SIG-M5 treated with dmso at 0.1 percent for 504 hours (cell line): ENCODE data around the gene PTPN21.

Source experiments
- DNase-seq: peaks from one replicate; lab custom pipeline; 2025; ENCODE audit not compliant: unreplicated experiment; lab: John Stamatoyannopoulos, UW

PTPN21 gene

DNA sequence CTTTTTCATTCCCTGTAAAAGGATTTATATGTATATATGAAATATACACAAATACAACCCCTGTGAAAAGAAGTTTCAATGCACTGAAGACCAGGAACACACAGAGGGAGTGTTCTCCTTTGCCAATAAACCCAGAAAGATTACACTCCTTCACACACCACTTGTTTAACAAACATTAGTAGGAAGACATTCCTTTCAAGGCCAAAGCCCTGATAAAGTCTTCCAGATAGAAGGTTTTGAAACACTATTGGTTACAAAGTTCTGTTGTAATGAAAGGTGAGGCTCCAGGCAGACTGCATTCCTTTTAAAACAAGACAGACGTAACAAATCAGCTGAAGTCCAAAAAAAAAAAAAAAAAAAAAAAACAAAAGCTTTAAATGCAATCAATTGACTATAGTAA, 81.0 kb downstream of the PTPN21 start:
- peak; percentile 44 for DNase-seq

DNA sequence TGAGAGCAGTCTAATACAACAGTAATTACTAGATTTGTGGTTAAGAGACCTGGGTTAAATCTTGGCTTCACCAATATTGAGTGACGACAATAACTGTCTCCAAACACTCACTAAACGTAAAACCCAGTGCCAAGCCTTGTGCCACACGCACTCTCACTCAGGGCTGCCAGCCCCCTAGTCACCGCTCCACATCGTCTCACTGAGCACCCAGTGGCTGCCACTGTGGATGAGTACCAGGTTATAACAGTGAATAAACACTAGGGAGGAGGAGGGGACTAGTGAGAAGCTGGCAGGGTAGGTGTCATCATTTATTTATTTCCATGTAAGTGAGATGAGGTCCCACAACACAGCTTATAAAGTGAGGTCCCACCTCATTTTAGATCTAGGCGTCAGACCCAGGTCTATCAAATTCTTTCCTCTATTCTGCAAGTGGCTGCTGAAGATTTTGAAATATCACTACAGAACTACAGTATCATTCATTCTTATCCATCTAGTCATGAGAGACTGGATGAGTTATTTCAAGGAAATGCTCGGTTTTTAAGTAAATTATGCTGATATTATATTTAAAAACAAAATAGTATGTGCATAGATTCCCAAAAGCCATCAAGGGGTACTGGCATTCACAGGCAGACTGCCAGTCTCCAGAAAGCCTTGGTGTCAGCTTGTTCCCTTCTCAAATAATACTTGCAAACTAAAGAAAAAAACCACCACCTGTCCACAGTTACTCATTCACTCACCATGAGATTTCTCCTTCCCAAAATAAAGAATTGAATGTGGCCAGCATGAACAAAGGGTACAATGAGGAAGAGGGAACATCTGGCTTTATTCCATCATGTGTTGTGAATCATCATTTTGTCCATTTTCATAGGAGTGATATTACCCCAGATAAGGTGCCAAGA, 84.0 kb downstream of the PTPN21 start:
- DNase-seq, result no peak

DNA sequence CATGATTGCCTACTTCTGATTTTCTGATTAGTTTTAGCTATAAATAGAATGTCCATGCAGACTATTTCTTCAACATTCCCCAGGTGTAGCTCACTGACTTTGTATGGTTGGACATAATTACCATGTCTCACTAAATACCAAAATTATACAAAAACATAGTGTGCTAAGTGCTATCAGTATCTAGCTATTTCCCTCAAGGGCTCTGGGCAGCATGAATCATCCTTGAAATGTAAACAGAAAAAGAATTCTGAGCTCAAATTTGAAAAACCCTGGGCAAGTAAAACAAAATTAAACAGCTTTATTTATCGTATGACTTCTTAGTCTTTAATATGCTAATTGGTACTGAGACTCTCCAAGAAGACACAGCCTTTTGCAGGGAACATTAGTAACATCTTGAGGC, 86.4 kb downstream of the PTPN21 start:
- DNase-seq, result no peak

DNA sequence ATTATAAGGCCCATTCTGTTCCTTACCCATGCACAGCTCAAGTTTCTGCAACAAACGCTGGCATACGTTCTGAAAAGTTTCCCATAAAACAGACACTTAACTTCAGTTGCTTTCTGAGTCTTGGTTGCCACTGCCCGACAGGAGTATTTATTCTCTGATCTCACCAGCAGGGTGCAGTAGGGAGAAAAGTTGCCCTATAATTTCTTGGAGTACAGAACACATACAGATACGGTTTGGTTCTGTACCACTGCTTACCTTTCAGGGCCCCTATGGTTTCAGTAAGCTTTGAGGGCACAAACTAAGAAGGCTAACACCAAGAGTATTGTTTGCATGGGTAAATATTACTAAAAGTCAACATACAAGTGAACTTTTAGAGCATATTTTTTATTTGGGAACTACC, 91.5 kb downstream of the PTPN21 start:
- peak; percentile 36 for DNase-seq

DNA sequence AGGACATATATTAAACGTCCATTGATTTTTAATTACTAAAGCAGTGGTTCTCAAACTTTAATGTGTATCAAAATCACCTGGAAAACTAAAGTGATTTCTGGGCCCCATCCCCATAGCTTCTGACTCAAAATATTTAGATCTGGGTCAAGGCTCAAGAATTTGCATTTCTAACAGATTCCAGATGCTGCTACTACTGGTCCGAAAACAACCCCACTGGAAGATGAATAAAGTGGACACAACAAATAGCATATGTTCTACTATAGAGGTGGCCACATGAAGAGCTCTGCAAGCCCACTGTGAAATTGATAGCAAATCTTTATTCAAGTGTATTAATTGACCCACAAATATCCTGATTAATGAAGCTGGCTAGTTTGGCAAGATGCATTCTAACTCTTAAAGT, 99.9 kb downstream of the PTPN21 start:
- DNase-seq, result no peak

DNA sequence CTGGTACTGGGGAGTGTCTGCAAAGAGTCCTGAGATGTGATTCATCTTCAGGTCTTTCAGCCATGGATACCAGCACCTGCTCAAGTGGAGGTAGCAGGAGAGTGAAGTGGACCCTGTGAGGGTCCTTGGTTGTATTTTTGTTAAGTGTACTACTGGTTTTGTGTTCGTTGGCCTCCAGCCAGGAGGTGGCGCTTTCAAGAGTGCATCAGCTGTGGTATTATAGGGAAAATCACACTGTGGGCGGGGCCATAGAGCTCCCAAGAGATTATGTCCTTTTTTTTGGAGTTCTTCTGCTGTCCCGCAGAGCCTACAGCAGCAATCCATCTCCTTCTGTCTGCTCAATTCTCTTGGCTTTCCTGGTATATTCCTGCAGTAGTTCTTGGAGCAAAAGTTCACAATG, 102.6 kb downstream of the PTPN21 start:
- no peak for DNase-seq

DNA sequence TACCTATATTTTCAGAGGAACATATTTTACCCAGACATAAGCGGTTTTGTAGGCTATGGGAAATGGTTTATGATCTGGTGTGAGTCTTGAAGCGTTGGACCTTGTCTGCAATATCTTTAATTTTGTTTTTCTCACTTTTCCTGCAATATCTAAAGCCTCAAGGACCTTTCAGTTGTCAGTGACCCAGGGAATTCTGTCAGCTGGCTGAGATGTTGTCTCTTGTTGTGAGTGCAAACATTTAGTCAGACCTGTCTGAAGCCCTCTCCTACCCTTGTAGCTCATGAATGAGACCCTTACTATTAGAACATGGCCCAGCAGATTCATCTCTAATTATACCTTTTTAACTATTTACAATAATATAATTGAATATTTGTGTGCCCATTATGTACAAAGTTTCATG, 115.7 kb downstream of the PTPN21 start:
- no peak for DNase-seq

DNA sequence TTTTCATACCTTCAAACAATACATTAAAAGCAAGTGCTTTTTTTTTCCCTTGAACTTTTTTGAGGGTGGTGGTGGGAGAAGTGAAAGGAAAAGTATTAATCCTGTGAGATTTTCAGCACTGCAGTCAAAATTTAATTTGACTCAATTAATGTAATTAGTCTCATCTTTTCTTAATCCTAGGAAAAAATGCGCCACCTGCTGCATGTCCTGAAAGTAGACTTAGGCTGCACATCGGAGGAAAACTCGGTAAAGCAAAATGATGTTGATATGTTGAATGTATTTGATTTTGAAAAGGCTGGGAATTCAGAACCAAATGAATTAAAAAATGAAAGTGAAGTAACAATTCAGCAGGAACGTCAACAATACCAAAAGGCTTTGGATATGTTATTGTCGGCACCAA, 117.1 kb downstream of the PTPN21 start:
- DNase-seq, result no peak

DNA sequence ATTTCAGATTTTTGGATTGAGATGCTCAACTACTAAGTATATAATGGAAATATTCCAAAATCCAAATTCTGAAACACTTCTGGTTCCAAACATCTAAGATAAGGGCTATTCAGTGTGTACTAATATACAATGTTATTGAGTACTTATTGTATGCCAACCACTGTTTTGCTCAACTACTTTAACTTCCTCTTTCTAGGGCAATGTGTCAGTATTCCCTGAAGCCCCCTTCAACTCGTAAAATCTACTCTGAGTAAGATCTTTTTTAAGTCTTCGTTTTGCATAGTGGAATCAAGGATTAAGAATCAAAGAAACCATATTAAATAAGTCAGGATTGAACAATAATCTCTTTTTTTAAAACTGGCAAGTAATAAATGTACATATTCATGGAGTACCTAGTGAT, 123.8 kb downstream of the PTPN21 start:
- DNase-seq, result peak; percentile 19

DNA sequence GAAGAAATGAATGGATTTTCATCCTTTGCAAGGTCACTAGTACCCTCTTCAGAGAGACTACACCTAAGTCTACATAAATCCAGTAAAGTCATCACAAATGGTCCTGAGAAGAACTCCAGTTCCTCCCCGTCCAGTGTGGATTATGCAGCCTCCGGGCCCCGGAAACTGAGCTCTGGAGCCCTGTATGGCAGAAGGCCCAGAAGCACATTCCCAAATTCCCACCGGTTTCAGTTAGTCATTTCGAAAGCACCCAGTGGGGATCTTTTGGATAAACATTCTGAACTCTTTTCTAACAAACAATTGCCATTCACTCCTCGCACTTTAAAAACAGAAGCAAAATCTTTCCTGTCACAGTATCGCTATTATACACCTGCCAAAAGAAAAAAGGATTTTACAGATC, 128.5 kb downstream of the PTPN21 start:
- no peak for DNase-seq

DNA sequence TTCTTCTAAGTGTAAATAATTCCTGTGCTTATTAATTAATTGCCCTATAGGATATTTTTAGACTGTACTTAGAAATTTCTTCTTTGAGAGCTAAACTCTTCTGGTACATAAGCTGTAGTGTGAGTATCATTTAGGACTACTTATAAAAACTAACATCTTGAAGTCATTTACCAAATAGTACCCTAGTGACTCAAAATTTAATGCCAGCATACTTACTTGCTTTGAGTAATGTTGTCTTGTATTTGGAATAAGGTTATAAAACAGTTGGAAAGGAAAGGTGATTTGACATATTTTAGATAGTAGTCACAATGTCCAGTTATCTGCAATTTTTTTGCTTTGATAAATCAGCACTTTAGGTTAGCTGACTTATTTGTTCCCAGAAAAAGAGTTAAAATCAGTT, 130.2 kb downstream of the PTPN21 start:
- DNase-seq, result no peak

DNA sequence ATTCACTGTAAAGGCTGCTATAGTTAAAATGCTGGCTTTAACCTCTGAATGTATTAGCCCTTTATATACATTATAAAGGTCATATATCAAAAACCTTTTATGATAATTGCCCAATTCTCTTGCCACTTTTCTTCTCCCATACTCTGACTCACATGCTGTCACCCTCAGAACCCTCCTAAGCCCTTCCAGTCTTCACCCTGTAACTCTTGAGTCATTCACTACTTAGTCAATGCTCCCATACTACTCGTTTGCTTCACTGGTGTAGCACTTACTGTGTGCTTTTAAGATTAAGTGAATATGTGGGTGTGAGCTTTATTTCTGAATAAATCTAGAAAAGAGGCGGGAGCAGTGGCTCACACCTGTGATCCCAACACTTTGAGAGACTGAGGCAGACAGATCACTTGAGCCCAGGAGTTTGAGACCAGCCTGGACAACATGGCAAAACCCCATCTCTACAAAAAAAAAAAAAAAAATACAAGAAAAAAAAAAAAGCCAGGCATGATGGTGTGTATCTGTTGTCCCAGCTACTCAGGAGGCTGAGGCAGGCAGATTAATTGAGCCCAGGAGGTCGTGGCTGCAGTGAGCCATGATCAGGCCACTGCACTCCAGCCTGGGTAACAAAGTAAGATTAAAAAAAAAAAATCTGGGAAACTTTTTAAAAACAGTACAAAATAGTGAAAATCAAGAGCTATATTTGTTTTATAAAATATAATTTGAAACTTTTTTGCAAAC, 131.7 kb downstream of the PTPN21 start:
- no peak for DNase-seq

DNA sequence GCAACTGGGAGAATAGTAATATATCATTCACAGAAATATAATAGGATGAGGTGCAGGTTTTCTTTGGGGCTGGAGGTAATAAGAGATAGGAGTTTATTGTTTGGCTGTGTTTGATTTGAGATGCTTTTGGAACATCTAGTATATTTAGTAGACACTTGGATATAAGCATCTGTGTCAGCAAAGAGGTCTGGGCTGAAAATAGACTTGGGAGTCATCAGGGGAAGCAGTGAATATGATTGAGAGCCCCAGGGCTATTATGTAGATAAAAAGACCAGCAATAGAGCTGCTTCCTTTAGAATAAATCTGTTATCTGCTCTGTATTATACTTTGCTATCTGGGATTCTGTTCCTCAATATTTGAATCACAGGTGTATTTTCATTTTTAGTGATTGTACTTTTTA, 132.8 kb downstream of the PTPN21 start:
- no peak for DNase-seq

DNA sequence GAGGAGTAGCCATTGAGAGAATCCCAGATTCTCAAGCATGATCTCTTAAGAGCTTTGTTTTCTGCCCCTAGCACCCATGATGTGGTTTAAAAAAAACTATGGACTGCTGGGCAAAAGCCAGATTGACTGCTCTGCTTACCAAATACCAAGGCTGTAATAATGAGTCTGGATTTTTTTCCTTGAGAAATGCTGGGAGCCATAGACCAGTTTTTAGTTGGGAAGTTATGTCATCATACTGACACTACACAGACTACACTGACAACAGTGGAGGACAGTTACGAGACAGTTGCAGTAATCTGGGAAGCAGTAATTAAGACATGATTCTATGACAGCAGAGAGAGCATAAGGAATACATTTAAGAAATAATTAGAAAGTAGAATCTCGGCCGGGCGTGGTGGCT, 133.5 kb downstream of the PTPN21 start:
- DNase-seq, result no peak

DNA sequence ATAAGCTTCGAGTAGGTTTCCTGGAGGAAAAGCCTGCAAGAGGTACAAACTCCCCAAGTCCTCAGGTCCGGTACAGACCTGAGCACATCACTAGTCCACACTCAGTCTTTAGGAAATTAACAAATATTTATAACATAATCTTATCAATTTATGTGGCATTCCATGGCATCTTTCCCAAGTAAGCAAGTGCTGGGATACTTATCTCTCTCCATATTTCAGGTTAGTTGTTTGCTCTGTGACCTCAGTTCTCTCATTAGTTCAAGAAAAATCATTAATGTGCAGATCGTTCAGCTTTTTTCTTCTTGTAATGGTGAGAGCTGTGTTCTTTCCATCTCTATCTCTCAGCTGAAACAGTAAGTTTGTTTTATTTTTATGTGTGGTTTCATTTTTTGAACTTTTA, 134.6 kb downstream of the PTPN21 start:
- no peak for DNase-seq

DNA sequence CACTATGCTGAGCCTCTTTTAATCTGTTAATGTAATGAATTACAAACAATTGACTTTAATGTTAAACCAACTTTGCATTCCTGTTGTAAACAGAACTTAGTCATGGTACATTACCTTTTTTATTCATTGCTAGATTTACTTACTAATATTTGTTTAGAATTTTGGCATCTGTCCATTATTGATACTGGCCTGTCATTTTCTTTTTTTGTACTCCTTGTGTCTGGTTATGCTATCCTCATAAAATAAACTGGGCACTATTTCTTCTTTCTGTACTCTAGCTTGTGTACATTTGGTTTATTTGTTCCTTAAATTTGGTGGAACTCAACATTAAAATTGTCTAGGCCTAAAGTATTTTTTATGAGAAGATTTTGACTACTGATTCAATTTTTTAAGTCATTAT, 137.2 kb downstream of the PTPN21 start:
- DNase-seq, result no peak
